ENCODE results near the gene RAPGEF3. TPM values are rescaled to one million over a fixed set of nuclear protein-coding genes. Genes with fewer than 3 reads are reported as not detected.

Gene RAPGEF3
- total and polyA plus RNA-seq, 3 donors from 2014 or later: 13.9 to 30.2 (median 24.6) TPM

GRCh38 chr12:47714826-47715386, 43.8 kb downstream of the RAPGEF3 start:
- Histone ChIP-seq H3K27me3 (no peaks in the 10 kb centered on the region), H3K27ac (peak overlapping the region; percentile 36 to 92), H3K4me1 (peaks cover 36% of the 10 kb centered on the region), H3K36me3 (ENCODE audit: low read depth, missing control alignments) (no peaks in the 10 kb centered on the region), H3K4me3 (no peak overlapping the region), H3K9me3 (no peaks in the 10 kb centered on the region)
- no peak for DNase-seq
- intact Hi-C loops (cut with DNase I; ENCODE audit: low total_unique reads): loop anchor here (10.0 kb wide), 2 partner anchors 60 to 120 kb away; partner anchors contain the start of gene SLC48A1
- WGBS, 2 donors: 27 to 40% methylated on average over 5 of the region's 5 CpGs
- TF ChIP-seq POLR2A (IDR thresholded peaks at IDR 0.05): no peak
- TF ChIP-seq, protein P1, sequence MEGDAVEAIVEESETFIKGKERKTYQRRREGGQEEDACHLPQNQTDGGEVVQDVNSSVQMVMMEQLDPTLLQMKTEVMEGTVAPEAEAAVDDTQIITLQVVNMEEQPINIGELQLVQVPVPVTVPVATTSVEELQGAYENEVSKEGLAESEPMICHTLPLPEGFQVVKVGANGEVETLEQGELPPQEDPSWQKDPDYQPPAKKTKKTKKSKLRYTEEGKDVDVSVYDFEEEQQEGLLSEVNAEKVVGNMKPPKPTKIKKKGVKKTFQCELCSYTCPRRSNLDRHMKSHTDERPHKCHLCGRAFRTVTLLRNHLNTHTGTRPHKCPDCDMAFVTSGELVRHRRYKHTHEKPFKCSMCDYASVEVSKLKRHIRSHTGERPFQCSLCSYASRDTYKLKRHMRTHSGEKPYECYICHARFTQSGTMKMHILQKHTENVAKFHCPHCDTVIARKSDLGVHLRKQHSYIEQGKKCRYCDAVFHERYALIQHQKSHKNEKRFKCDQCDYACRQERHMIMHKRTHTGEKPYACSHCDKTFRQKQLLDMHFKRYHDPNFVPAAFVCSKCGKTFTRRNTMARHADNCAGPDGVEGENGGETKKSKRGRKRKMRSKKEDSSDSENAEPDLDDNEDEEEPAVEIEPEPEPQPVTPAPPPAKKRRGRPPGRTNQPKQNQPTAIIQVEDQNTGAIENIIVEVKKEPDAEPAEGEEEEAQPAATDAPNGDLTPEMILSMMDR (IDR thresholded peaks at IDR 0.05): no peak

DNA sequence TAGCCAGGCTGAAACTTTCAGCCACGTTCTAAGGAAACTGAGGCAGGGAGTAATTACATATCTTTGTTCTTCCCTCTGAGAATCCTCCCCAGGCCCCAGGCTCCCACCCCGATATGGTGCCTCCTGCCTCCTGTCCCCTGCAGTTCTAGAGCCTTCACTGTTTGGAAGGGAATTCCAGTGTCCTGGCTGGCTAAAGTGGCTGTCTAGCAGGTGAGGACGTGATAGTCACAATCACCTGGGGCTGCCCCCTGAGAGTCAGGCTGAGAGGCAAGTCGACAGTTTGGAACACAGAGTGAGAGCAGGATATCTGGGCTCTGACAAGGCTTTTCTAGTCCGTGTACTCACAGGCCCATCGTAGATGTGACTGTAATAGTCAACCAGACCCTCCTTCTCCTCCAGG, 46.5 kb downstream of the RAPGEF3 start:
- TF ChIP-seq, protein P1 (IDR thresholded peaks at IDR 0.05): no peak
- TF ChIP-seq POLR2A (IDR thresholded peaks at IDR 0.05): no peak
- Histone ChIP-seq H3K36me3 (ENCODE audit: low read depth, missing control alignments) (no peaks in the 10 kb centered on the region), H3K4me3 (no peak overlapping the region), H3K4me1 (peaks cover 19% of the 10 kb centered on the region), H3K9me3 (no peaks in the 10 kb centered on the region), H3K27me3 (no peaks in the 10 kb centered on the region), H3K27ac (no peak overlapping the region)
- intact Hi-C loops (cut with DNase I; ENCODE audit: low total_unique reads): loop anchor here (10.0 kb wide), 2 partner anchors 63 to 123 kb away; partner anchors contain the start of gene SLC48A1
- 98% methylated on average over 4 to 6 of the region's 6 CpGs for WGBS, 2 donors
- no peak for DNase-seq

- Histone ChIP-seq H3K9me3 (no peaks in the 10 kb centered on the region), H3K27ac (no peak overlapping the region), H3K4me3 (no peak overlapping the region), H3K36me3 (ENCODE audit: low read depth, missing control alignments) (no peaks in the 10 kb centered on the region), H3K27me3 (no peaks in the 10 kb centered on the region), H3K4me1 (peaks cover 13% of the 10 kb centered on the region)
- TF ChIP-seq, protein P1 (IDR thresholded peaks at IDR 0.05): no peak
- TF ChIP-seq POLR2A (IDR thresholded peaks at IDR 0.05): no peak
- intact Hi-C loops (cut with DNase I; ENCODE audit: low total_unique reads): loop anchor here (10.0 kb wide), 2 partner anchors 63 to 123 kb away; partner anchors contain the start of gene SLC48A1
- DNase-seq: no peak
- 91 to 96% methylated on average over 5 of the region's 5 CpGs for WGBS, 2 donors
Observed at GRCh38 chr12:47711448-47711847, 47.2 kb downstream of the RAPGEF3 start.

- no peak for DNase-seq
- peaks cover 3% of the 10 kb centered on the region for H3K4me1 ChIP-seq
- no peaks in the 10 kb centered on the region for H3K27me3 ChIP-seq
- no peak overlapping the region for H3K27ac ChIP-seq
- no peak overlapping the region for H3K4me3 ChIP-seq
- intact Hi-C loops (cut with DNase I; ENCODE audit: low total_unique reads): loop anchor here (10.0 kb wide), 2 partner anchors 65 to 125 kb away; partner anchors contain the start of gene SLC48A1
- no peaks in the 10 kb centered on the region for H3K36me3 ChIP-seq (ENCODE audit: low read depth, missing control alignments)
- TF ChIP-seq POLR2A (IDR thresholded peaks at IDR 0.05): no peak
- TF ChIP-seq, protein P1 (IDR thresholded peaks at IDR 0.05): no peak
- H3K9me3 ChIP-seq: no peaks in the 10 kb centered on the region
Observed at GRCh38 chr12:47710278-47710677, 48.4 kb downstream of the RAPGEF3 start.

DNA sequence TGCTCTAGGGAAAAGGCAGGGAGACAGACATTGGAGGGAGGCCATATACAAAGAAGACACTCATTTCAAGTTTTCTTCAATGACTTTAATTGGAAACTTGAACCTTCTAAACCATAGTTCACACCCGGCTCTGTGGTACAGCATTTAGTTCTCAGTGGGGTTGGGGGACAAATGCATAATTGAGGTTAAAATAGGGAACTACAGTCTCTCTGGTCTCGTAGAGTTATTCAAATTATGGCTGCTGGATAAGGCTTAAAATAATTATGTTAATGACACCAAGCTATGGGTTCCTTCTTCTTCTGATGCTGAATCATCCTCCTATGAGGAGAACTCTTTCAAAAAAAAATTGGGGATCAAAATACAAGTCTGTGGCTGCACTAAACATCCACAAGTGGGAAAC, 49.0 kb downstream of the RAPGEF3 start:
- Histone ChIP-seq H3K4me3 (no peak overlapping the region), H3K4me1 (peaks cover 8% of the 10 kb centered on the region), H3K27me3 (no peaks in the 10 kb centered on the region), H3K9me3 (no peaks in the 10 kb centered on the region), H3K27ac (no peak overlapping the region), H3K36me3 (ENCODE audit: low read depth, missing control alignments) (no peaks in the 10 kb centered on the region)
- WGBS, 2 donors: 82 to 87% methylated on average over 2 of the region's 2 CpGs
- no peak for DNase-seq
- intact Hi-C loops (cut with DNase I; ENCODE audit: low total_unique reads): loop anchor here (10.0 kb wide), 2 partner anchors 65 to 125 kb away; partner anchors contain the start of gene SLC48A1
- TF ChIP-seq, protein P1 (IDR thresholded peaks at IDR 0.05): no peak
- TF ChIP-seq POLR2A (IDR thresholded peaks at IDR 0.05): no peak
